Stimulated activated CD4-positive, alpha-beta T cell treated with anti-CD3 and anti-CD28 coated beads, Interleukin-4, amount 100 ng/mL, for 24 hours (primary cell): ENCODE data around the gene S1PR4.

Experiments
- DNase-seq: peaks from one replicate; pipeline ENCODE4 v3.0.0-alpha.2; 2020

S1PR4 gene

GRCh38 chr19:3225169-3225485 is 46.6 kb downstream of the S1PR4 start:
- no peak for DNase-seq

- DNase-seq, result no peak
These were observed 47.1 kb downstream of the S1PR4 start for GRCh38 chr19:3225677-3226093.

GRCh38 chr19:3227054-3227626 is 48.6 kb downstream of the S1PR4 start:
- no peak for DNase-seq

- no peak for DNase-seq
These were observed 50.8 kb downstream of the S1PR4 start for GRCh38 chr19:3229346-3229743.
